ENCODE measurements around the gene OLFML1.
"Not testable (repeated sequence)": the region's sequence is repeated elsewhere in the genome, so short reads cannot be mapped to it uniquely, and the experiment has no call there.

OLFML1 gene

DNA sequence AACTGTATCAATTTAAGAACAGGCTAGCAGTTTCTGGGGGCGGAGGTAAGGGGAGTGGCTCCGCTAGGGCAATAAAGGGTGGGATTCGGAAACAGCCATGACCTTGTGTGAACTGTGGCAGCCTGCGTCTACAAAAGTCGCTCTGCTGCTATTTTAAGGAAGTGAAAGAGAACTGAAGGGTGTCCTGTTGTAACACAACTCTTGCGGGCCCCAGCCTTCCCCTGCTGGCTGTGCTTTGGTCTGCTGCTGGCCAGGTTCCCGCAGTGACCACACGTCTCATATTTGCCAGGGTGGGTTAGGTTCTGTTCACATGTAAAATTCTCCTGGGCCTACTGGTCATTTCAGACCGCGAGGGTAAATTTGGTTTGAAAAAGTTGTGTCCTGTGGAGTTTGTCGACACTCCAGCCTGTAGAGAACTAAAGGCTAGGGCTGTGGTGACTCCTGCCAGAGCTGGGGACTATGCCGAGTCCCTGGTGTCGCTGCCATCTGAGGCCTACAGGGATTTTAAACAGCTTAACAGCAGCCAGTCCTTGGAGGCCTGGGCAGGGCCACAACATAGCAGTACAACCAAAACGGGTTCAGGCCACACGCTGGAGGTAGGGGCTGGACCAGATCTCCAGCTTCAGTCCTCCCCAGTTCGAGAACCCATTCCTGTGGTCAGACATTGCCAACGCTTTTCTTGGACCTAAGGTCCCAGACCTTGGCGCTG is 27.4 kb downstream of the OLFML1 start:
- peak in 47 of 58 donors; percentile 17 to 79 (median 58) for DNase-seq

DNA sequence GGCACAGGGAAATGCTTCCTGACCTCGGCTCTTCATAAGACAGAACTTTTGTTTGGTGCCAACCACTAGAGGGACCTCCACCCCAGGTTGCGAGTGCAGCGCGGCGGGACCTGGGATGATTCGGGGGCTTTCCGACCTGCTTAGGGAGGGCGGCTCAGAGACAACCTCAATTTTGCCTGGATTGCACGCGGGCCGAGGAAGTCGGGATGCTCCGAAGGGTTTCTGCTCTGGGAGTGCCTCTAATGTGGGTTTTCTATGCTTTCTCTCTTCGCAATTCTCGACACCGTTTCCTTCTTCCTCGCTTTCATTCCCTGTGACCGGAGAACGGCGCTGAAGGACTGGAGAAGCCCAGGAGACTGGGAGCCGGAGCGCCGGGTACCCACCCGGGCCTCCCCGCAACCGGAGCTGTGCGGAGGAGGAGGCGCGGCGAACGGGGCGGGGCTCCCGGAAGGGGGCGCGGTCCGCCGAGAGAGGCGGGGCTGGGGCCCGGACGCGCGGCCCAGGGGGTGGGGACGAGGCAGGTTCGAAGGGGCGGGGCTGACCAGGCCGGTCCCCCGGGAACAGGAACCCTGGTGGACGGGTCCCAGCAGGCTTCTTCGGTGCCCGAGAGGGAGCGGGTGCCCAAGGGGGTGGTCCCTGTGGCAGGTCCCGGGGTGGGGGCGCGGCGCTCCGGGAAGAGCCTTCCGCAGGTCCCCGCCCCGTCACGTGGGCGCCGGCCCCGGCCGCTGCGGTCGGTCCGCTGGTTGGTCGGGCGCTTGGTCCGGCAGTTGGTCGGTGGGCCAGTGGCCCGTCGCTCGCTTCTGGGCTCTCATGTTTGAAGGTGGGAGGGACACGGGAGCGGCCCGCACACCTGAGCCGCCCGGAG is 28.2 kb downstream of the OLFML1 start, which contains the start of gene PPFIBP2:
Gene PPFIBP2 (plus strand): TSS at position 766 of the 865 bp plus-strand sequence. CDS start 35,477 bp downstream, outside the sequence.
- DNase-seq = peak in 56 of 58 donors; percentile 46 to 93 (median 83)

DNA sequence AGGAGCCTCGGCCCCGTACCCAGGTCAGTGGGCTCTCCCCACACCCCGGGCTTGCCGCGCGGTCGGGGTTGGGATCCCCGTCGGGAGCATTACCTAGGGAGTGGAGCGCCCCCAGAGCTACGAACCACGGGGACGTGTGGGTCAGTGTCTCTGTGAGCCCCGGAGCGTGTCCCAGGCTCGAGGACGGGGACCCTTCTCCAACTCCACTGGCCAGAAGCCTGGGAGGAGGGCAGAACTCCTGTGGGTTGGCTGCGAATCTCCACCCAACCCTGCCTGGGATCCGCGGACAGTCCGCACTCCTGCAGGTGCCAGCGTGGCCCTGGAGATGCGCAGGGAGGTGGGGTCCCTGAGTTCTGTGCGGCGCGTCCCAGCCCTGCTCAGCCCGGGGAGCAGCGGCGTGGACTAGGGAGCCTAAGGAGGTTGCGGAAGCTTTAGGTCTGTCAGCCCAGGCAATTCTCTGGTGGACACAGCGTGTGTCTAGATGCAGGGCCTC is 28.8 kb downstream of the OLFML1 start:
- peak in 15 of 58 donors; percentile 22 to 67 (median 53) for DNase-seq

DNA sequence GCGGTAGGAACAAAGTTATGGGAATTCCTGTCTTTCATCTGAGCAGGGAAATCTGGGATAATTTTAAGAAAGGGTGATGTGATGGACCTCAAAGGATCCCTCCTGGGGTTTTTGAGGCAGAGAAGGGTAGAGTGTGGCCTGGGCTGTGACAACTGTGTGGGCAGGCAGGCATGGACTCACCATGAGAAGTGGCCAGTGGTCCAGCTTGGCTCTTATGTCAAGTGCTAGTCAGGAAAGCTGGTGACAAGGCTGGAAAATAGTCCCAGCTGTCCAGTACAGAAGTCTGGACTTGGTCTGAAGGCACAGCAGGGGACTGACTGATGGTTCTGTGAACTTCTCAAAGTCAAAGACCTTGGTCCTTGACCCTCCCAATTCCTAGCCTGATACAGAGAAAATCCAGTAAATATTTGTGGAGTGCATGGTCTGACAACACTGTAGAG is 30.2 kb downstream of the OLFML1 start:
- no peak for DNase-seq

DNA sequence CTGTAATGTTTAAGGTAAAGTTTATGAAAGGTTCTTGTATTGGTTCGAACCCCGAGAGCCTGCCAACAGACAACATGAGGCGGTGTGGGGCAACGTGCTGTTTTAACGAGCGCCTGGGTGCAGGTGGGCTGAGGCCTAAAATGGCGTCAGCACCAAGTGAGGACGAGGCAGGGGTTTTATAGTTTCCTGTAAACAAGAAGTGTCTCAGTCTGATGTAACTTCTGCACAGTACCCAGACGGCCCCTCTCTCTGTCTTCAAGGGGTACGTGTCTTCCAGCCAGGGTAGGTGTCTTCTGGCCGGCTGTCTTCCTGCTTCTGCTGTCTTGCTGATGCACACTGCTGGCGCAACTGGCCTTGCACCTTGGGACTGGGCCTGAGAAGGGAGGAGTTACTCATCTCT is 31.2 kb downstream of the OLFML1 start:
- no peak for DNase-seq

DNA sequence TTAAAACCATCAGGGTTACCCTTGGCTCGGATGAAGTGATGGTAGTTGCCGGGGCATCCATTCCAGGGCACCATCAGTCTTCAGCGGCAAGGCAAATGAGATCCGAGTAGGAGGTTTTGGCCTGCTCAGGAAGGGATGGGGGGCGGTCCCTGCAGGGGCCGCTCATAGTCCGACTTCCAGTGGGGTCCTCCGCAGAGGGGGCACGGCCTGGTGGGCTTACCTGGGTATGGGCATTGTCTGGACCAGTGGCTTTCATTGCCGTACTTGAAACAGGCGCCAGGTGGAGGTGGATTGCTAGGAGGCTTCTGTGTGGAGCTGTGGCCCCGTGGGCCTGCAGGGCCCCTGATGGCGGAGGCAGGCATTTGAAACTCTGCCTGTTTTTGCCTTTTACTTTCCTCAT is 32.4 kb downstream of the OLFML1 start:
- DNase-seq = not testable (repeated sequence)

DNA sequence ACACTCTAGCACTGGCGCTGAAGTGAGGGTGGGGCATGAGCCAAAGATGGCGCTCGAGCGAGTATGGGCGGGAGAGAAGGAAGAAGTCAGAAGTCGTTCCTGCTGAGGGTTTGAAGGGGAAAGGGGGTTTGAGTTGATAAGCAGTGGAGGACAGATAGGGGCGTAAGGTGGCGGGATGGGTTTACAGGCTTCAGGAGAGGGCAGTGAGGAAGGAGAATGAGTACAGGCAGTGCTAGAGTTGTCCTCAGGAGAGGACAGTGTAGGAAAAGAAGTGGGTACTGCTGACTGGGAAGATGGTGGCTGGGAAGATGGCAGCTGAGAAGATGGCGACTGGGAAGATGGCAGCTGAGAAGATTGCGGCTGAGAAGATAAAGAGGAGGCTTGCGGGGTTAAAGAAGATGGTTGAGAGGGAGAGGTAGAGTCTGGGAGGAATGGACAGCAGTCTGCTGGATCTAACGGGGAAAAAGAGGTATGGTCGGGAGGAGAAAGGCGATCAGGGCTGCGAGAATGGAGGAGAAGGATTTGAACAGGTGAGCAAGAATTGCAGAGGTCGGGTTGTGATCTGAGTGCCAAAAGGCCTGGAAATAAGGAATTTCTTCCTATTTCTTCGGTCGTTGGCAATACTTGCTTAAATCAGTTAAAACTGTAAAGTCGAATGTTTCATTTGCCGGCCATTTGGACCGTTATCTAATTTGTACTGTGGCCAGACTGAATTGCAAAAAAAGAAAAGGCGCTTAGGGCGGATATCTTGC is 33.7 kb downstream of the OLFML1 start:
- no peak for DNase-seq

DNA sequence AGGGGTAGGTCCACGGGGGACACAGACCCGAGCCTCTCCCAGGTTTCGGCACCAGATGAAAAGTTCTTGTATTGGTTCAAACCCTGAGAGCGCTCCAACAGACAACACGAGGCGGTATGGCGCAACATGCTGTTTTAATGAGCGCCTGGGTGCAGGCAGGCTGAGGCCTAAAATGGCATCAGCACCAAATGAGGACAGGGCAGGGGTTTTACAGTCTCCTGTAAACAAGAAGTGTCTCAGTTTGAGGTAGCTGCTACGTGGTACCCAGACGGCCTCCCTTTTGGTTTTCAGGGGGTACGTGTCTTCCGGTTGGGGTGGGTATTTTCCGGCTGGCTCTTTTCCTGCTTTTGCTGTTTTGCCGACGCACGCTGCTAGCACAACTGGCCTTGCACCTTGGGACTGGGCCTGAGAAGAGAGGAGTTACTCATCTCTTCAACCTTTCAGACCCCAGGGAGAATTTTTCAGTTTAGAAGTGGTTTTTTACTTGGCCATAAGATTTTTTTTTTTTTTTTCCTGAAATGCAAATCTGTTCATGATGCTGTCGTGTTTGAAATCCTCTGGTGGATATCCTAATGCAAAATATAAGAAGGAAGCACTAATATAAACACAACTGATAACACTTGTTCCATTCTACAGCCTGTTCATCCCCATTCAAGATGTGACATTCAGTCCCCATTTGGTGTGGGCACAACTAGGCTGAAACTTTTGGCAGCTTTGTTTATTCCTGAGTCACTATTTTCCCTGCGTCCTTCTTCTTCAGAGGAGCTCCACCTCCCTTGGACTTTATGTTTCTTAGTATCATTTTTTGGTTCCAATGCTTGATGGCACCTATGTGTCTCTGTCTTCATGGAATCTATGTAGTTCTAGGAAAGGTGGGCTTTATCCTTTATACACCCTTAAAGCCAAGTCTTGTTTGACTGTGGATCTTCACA is 35.0 kb downstream of the OLFML1 start:
- no peak for DNase-seq

DNA sequence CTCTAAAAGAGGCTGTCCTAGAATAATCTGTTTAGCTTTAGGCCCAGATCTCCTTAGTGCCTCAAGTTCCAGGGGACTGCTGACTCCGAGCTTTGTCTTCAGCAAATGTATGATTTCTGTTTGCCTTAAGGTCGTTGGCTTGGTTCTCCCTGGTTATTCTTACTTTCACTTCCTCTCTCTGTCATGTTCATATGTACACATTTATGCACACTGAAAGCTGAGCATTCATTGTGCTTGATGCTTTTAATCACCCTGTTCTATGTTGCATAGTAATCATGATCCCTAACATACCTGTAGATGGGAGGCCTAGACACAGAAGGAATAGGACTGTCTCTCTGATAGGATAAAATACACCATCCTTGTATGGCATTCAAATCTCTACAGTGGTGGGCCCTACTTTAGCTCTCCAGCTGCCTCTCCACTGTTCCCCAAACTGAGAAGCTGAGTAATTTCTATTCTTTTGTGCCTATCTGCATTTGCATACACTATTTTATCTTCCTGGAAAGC is 35.7 kb downstream of the OLFML1 start:
- DNase-seq = no peak

DNA sequence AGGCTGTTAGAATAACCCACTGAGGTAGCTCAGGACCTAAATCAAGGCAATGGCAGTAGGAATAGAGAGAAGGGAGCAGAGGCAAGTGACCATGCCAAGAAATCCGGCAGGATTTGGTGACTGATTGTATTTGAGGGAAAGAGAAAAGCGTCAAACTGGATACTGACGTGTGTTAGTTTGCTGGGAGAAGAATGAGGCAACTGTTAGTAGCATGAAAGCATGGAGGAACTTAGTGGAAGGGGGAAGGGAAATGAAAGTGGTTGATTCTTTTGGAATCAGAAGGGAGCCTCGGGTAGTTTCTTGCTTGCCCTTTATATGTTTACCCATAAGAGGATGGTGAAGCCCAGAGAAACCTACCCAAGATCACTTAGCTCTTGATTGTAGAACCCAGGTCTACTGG is 36.8 kb downstream of the OLFML1 start:
- peak in 4 of 58 donors; percentile 14 to 61 (median 32) for DNase-seq

DNA sequence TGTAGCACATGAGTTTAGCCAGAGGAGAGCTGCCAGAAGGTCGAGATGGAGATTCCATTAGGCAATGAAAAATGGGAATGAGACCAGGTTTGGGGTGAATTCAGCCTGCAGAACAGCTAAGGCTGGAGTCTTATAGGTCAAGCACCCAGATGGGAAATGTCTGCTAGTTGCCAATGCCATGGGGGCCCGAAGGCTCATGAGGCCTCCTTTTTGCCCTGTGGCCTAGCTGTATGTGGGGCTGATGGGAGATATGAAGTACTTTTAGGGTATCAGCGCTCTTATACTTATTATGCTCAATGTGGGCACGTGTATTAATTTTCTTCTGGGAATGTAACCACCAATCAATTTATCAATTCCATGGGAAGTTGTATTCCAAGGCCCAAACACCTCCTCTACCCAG is 37.2 kb downstream of the OLFML1 start:
- no peak for DNase-seq

DNA sequence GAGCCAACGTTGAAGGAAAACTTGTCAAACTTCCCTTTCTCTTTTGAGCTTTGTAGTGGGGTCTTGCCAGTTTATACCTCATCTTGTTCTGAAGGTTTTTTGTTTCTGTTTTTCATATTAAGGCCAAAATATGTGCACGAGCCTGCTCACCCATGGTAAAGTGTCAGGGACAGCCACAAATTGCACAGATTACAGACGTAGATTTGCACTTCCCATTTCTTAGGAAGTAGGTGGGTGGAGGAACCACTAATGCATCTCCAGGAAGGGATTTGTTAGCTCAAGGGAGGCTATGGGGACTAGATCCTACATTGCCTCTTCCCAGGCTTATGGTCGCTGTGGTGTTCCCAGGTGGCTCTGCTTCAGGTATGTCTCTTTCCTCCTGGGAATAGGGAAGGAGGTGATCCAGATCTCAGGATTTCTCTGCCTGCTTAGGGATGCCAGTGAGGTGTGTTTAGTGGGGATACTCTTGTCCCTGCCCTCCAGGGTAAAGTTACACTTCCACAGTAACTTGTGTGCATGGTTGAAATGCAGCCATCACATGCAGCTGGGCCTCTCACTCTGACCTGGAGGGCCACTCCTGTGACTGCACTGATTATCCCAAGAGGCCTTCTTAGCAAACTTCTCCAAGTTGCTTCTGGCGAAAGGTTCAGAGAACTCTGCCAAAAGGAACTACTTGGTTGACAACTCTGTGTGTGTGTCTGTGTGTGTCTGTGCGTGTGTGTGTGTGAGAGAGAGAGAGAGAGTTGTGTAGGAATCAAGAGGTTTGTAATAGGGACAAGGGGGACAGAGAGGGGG is 38.3 kb downstream of the OLFML1 start:
- DNase-seq = no peak

DNA sequence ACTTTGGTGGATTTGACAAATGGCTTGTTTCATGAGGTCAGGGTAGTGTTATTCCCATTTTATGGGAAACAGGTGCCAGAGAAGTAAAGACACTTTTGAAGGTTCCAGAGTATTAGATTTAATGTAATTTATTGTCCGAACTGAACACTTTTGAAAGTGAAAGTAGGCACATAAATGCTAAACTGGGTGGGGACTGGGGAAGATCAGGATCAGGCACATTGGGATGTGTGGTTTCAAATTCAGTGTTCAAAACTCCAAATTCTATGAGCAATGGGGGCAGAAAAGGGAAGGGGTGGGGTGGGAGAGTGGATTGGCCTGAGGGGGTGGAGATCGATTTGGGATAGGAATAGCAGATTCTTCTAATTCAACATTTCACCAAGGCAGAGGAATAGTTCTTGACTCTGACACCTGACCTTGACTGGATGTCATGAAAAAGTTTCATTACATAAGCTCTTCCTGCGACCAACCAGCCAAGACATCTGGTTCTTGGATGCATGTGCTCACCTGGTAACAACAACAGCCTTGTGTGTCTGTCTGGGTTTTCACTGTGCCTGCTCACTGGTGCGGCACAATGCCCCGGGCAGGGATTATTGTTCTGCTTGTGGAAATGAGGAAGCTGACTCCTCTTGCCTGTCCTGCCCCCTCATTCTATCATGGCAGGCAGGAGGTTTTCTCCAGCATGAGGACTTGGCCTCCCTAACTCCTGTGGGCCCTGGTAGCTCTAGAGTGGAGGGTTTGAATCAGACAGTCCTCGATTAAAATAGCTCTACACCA is 39.3 kb downstream of the OLFML1 start:
- no peak for DNase-seq

DNA sequence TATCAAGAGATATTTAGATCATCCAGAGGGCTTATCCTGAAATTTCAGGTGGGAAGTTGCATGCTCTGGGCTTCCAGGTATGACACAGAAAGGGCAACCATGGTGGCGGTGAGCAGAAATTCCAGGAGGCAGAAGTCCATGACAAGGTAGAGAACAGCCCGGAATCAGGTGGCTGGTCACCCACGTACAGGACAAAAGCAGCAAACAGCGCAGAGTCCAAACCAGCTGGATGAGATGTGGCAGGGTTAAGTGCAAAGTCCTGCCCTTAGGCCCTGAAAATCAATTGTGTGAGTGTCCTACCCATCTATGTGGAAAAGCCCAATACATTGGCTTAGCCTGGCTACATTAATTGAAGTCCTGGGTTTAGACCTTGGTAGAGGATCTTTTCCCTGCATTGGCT is 40.1 kb downstream of the OLFML1 start:
- DNase-seq = no peak

DNA sequence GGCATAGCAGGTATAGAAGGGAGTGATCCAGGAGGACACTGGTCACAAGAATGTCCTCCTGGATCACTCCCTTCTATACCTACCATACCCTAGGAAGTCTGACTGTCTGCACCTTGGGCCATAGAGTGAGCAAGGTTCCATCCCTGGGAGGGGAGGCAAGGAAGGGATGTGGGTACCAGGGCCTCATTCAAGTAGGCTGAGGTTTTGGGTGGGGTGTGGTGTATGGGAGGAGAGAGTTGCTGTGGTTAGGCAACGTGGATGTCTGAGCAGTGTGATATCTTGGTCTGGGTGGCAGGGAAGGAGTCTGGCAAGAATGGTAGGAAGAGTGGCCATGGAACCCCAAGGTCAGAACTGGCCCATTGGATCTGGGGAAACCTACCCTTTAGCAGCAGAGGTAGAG is 41.7 kb downstream of the OLFML1 start:
- DNase-seq = no peak

DNA sequence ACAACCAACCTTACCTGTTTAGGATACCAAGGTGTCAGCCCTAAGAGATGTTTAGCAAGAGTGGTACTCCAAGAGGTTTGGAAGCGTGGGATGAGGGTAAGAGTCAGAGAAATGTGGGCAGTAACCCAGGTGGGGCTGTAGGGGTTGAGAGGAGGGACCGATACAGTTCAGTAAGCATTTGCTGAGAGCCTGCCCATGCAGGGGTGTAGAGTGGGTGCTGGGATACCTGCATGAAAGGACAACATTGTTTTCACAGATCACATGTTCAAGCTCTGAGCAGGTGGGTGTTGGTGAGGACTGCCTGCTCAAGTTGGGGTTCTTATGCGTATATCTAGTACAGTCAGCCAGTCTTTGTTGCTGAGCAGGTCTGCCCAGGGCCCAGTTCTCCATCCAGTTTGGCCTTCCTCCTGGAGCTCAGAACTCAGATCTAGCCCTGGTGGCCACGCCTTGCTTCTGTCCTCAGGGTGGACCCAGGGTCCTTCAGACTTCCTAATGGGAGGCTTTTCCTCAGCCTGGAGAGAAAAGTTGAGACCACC is 43.3 kb downstream of the OLFML1 start:
- no peak for DNase-seq

DNA sequence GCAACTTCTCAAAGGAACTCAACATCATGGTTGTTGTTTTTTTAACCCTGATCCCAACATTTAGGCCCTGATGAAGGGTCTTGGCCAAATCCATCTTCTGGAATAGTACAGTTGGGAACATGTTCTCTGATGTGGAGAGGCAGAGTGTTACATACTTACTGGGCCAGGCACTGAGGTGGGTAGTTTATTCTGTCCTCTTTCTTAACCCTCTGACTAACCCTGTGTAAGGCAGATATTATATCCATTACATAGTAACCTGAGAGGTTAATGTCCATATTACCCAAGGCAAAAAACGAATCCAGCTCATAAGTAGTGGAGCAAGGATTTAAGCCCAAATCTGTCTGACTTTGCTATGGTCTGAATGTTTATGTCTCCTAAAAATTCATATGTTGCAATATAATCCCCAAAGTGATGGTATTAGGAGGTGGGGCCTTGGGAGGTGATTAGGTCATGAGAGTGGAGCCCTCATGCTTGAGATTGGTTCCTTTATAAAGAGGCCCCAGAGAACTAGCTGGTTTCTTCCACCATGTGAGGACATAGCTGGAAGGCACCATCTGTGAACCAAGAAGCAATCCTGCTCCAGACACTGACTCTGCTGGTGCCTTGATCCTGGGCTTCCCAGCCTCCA is 44.8 kb downstream of the OLFML1 start:
- no peak for DNase-seq

DNA sequence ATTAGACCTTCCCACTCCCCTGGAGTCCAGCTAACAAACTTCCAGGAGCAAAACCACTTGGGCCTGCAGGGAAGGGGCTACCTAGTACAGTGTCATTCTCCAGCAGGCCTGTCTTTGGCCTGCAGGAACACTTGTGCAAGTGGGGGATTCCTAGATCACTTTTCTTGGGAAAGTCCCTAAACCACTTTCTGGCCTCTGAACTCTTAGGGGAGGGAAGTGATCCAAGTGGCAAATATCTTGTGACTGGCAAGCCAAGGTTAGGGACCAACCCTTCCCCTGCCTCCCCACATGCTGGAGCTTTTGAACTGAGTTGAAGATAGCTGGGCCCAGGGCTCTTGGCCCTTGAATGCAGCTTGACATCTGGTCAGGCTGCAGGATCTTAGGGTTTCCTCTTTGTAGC is 45.7 kb downstream of the OLFML1 start:
- DNase-seq = no peak

All from anterior cingulate cortex (tissue), 58 donors.